ENCODE results near the gene PHACTR2.

The PHACTR2 gene

DNA sequence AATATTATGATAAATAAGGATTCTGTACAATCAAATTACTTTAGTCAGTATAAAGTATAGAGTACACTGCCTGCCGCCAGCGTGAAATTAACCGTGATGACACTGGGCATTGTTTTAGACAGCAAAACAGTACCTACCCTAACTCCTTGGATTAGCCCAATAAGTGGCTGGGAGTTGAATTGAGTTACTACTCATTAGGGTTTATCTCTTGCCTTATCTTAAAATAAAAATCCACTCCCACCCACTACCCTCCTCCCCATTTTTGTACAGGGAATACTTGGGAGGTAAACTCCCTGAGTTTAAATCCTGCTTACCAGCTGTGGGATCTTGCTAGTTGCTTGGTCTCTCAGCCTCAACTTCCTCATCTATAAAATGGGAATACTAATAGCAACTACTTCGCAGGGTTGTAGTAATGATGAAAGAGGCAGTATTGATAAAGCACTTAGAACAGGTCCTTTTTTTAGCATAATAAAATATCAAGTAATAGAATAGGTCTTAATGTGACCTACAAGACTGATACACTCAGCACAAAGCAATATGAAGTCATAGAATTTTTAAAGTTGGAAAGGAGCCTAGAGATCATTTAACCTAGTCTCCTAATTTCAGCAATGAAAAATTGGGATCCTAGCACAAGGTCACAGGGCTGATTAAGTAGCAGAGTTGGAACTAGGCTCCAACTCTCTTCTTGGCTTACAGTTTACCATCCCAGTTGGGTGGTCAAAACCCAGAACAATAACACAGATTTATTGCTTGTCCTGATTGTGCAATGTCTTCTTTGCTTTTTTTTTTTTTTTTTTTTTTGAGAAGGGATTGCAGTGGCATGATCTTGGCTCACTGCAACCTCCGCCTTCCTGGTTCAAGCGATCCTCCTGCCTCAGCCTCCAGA, 23.8 kb downstream of the PHACTR2 start:
- no peak for TF ChIP-seq ZFX (IDR thresholded peaks at IDR 0.05)
- TF ChIP-seq CTCF (conservative IDR thresholded peaks at IDR 0.05) = no peak
- no peak overlapping the region for H3K27ac ChIP-seq

GRCh38 chr6:143705569-143705968, 27.8 kb downstream of the PHACTR2 start:
- H3K27ac ChIP-seq = no peak overlapping the region
- TF ChIP-seq ZFX (IDR thresholded peaks at IDR 0.05) (no peak), CTCF (conservative IDR thresholded peaks at IDR 0.05) (no peak)

- TF ChIP-seq CTCF (conservative IDR thresholded peaks at IDR 0.05) (no peak), ZFX (IDR thresholded peaks at IDR 0.05) (no peak)
- no peak overlapping the region for H3K27ac ChIP-seq
Measured at GRCh38 chr6:143707697-143708096, 29.9 kb downstream of the PHACTR2 start.

- TF ChIP-seq ZFX (IDR thresholded peaks at IDR 0.05) = no peak
- TF ChIP-seq CTCF (conservative IDR thresholded peaks at IDR 0.05) = no peak
- no peak overlapping the region for H3K27ac ChIP-seq
Measured at GRCh38 chr6:143708889-143709288, 31.1 kb downstream of the PHACTR2 start.

DNA sequence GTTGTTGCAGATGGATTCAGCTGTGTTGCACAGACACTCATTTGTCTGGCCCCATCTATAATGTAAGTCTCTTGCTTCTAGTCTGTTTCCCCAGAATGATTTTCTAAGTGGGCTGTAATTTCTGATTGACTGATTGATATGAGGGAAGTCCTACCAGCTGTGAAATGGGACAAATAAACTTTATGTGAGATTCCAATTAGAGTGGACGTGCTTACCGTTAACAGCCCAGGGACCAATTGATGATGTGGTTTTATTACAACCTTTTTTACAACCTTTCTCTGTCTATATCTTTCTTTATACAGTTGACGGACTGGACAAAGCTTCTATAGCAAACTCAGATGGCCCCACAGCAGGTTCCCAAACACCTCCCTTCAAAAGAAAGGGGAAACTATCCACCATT, 33.9 kb downstream of the PHACTR2 start:
- no peak for TF ChIP-seq CTCF (conservative IDR thresholded peaks at IDR 0.05)
- no peak for TF ChIP-seq ZFX (IDR thresholded peaks at IDR 0.05)

DNA sequence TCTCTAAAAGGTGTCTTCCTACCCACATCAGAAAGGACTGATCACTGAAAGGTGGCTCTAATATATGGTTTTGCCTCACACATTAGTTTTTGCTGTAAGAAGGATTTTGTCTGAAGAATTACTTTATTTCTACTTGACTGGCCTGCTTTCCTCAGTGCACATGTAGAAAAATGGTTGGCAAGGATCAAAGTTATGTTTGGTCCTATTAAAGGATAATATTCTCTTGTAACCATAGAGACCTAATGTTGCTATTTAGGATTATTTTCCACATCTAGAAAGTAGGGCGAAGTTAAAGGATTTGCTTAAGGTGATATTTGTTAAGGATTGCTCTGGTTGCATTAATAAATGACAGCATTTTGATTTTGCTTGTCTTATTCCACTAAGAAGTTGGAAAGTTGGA, 40.7 kb downstream of the PHACTR2 start:
- TF ChIP-seq ZFX (IDR thresholded peaks at IDR 0.05) (no peak), CTCF (conservative IDR thresholded peaks at IDR 0.05) (no peak)
- no peak overlapping the region for H3K27ac ChIP-seq

More for the DNA sequence above, 33.9 kb downstream of the PHACTR2 start:
- H3K27ac ChIP-seq = no peak overlapping the region

GRCh38 chr6:143721642-143722041, 43.9 kb downstream of the PHACTR2 start:
- no peak overlapping the region for H3K27ac ChIP-seq
- no peak for TF ChIP-seq CTCF (conservative IDR thresholded peaks at IDR 0.05)
- TF ChIP-seq ZFX (IDR thresholded peaks at IDR 0.05) = no peak
